Neural crest cell (in vitro differentiated cells): Measurements from ENCODE around the gene MAGI2. TPM values are rescaled to one million over a fixed set of nuclear protein-coding genes. Genes with fewer than 3 reads are reported as not detected.

Source experiments
- DNase-seq: peaks from one replicate; pipeline ENCODE4 v3.0.0; 2021; ENCODE audit warnings: low read depth, mixed read lengths, low spot score
- H3K27ac Mint-ChIP-seq: one replicate; pipeline ENCODE4 v1.8.0; 2021; ENCODE audit warnings: mild to moderate bottlenecking, mixed read lengths; ENCODE audit not compliant: unreplicated experiment
- H3K27me3 Mint-ChIP-seq: 2 replicates; pipeline ENCODE4 v1.8.0; 2021; ENCODE audit warnings: low read depth, mild to moderate bottlenecking, mixed read lengths
- H3K36me3 Mint-ChIP-seq: 2 replicates; pipeline ENCODE4 v1.8.0; 2021; ENCODE audit warnings: low read depth, mild to moderate bottlenecking, mixed read lengths
- H3K4me1 Mint-ChIP-seq: 2 replicates; pipeline ENCODE4 v1.8.0; 2021; ENCODE audit warnings: mixed read lengths
- H3K4me3 Mint-ChIP-seq: one replicate; pipeline ENCODE4 v1.8.0; 2021; ENCODE audit warnings: mild to moderate bottlenecking, mixed read lengths
- H3K9me3 Mint-ChIP-seq: 2 replicates; pipeline ENCODE4 v1.8.0; 2021; ENCODE audit warnings: mixed read lengths
- CTCF ChIP-seq: fragments of 200-600 bp; sonication (generic); conservative IDR thresholded peaks from 2 replicates; pipeline ENCODE4 v1.5.0; 2021; ENCODE audit warnings: antibody characterized with exemption, mild to moderate bottlenecking
- total RNA-seq: library from RNA; stranded (reverse); gene quantifications from 2 replicates; pipeline ENCODE4 v1.2.1, GENCODE V29; 2021

MAGI2 gene
- total RNA-seq, 1 donor from 2014 or later = 10.0 TPM

GRCh38 chr7:78377532-78377931, 1075.9 kb downstream of the MAGI2 start:
- Mint-ChIP-seq H3K9me3 (peaks cover 4% of the 10 kb centered on the region), H3K36me3 (no peaks in the 10 kb centered on the region), H3K27ac (no peak overlapping the region), H3K27me3 (no peaks in the 10 kb centered on the region), H3K4me3 (no peak overlapping the region), H3K4me1 (no peaks in the 10 kb centered on the region)
- peak; percentile 34 for TF ChIP-seq CTCF
- DNase-seq = no peak

- H3K4me3 Mint-ChIP-seq = no peak overlapping the region
- no peaks in the 10 kb centered on the region for H3K4me1 Mint-ChIP-seq
- no peaks in the 10 kb centered on the region for H3K27me3 Mint-ChIP-seq
- H3K36me3 Mint-ChIP-seq = no peaks in the 10 kb centered on the region
- DNase-seq = no peak
- H3K9me3 Mint-ChIP-seq = no peaks in the 10 kb centered on the region
- TF ChIP-seq CTCF = no peak
- H3K27ac Mint-ChIP-seq = no peak overlapping the region
These were observed 1082.5 kb downstream of the MAGI2 start for GRCh38 chr7:78370936-78371335.

- H3K27ac Mint-ChIP-seq = no peak overlapping the region
- TF ChIP-seq CTCF = no peak
- no peak for DNase-seq
- no peaks in the 10 kb centered on the region for H3K9me3 Mint-ChIP-seq
- no peaks in the 10 kb centered on the region for H3K27me3 Mint-ChIP-seq
- H3K4me3 Mint-ChIP-seq = no peak overlapping the region
- no peaks in the 10 kb centered on the region for H3K4me1 Mint-ChIP-seq
- no peaks in the 10 kb centered on the region for H3K36me3 Mint-ChIP-seq
These were observed 1084.7 kb downstream of the MAGI2 start for GRCh38 chr7:78368771-78369170.

GRCh38 chr7:78367280-78367773, 1086.1 kb downstream of the MAGI2 start:
- DNase-seq = no peak
- H3K4me1 Mint-ChIP-seq = no peaks in the 10 kb centered on the region
- H3K36me3 Mint-ChIP-seq = no peaks in the 10 kb centered on the region
- no peaks in the 10 kb centered on the region for H3K9me3 Mint-ChIP-seq
- H3K4me3 Mint-ChIP-seq = no peak overlapping the region
- no peak for TF ChIP-seq CTCF
- no peaks in the 10 kb centered on the region for H3K27me3 Mint-ChIP-seq
- no peak overlapping the region for H3K27ac Mint-ChIP-seq

GRCh38 chr7:78363866-78364265, 1089.6 kb downstream of the MAGI2 start:
- DNase-seq = no peak
- Mint-ChIP-seq H3K4me3 (no peak overlapping the region), H3K27ac (no peak overlapping the region), H3K36me3 (no peaks in the 10 kb centered on the region), H3K27me3 (no peaks in the 10 kb centered on the region), H3K9me3 (no peaks in the 10 kb centered on the region), H3K4me1 (no peaks in the 10 kb centered on the region)
- TF ChIP-seq CTCF = peak; percentile 25

- peaks cover 2% of the 10 kb centered on the region for H3K9me3 Mint-ChIP-seq
- no peak for DNase-seq
- H3K4me1 Mint-ChIP-seq = peaks cover 4% of the 10 kb centered on the region
- H3K4me3 Mint-ChIP-seq = no peak overlapping the region
- no peak overlapping the region for H3K27ac Mint-ChIP-seq
- no peaks in the 10 kb centered on the region for H3K27me3 Mint-ChIP-seq
- H3K36me3 Mint-ChIP-seq = no peaks in the 10 kb centered on the region
- no peak for TF ChIP-seq CTCF
These were observed 1093.6 kb downstream of the MAGI2 start for GRCh38 chr7:78359836-78360235.
